ENCODE data around the gene CDC40.

GRCh38 chr6:110270165-110270564, 89.9 kb downstream of the CDC40 start:
- TF ChIP-seq GABPA (IDR thresholded peaks at IDR 0.05; ENCODE audit: low read depth) (no peak), REST (IDR thresholded peaks at IDR 0.05; ENCODE audit: insufficient replicate concordance, low read depth) (no peak), POLR2AphosphoS5 (IDR thresholded peaks at IDR 0.05; ENCODE audit: low read depth) (no peak)
- TF ChIP-seq, protein P1, sequence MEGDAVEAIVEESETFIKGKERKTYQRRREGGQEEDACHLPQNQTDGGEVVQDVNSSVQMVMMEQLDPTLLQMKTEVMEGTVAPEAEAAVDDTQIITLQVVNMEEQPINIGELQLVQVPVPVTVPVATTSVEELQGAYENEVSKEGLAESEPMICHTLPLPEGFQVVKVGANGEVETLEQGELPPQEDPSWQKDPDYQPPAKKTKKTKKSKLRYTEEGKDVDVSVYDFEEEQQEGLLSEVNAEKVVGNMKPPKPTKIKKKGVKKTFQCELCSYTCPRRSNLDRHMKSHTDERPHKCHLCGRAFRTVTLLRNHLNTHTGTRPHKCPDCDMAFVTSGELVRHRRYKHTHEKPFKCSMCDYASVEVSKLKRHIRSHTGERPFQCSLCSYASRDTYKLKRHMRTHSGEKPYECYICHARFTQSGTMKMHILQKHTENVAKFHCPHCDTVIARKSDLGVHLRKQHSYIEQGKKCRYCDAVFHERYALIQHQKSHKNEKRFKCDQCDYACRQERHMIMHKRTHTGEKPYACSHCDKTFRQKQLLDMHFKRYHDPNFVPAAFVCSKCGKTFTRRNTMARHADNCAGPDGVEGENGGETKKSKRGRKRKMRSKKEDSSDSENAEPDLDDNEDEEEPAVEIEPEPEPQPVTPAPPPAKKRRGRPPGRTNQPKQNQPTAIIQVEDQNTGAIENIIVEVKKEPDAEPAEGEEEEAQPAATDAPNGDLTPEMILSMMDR (IDR thresholded peaks at IDR 0.05; ENCODE audit: insufficient read depth, low read length), result no peak

Data from HL-60 (cell line).